Muscle of leg (tissue), 11 donors: ENCODE results near the gene ZMPSTE24. TPM values are rescaled to one million over a fixed set of nuclear protein-coding genes. Genes with fewer than 3 reads are reported as not detected.
"Not testable (repeated sequence)": the region's sequence is repeated elsewhere in the genome, so short reads cannot be mapped to it uniquely, and the experiment has no call there.

ENCODE experiments used
- DNase-seq: peaks from one replicate; pipeline ENCODE4 v3.0.0; 2013
- H3K27ac ChIP-seq: one replicate; pipeline ENCODE4 v1.5.1; 2013; ENCODE audit warnings: mild to moderate bottlenecking, low read length, control low read depth
- H3K27me3 ChIP-seq: one replicate; pipeline ENCODE4 v1.6.1; 2013; ENCODE audit warnings: low read length; ENCODE audit not compliant: control insufficient read depth, insufficient read depth
- H3K36me3 ChIP-seq: one replicate; pipeline ENCODE4 v1.6.1; 2013; ENCODE audit warnings: low read length; ENCODE audit not compliant: control insufficient read depth, insufficient read depth
- H3K4me1 ChIP-seq: one replicate; pipeline ENCODE4 v1.6.1; 2013; ENCODE audit warnings: low read length; ENCODE audit not compliant: control insufficient read depth, insufficient read depth
- H3K4me3 ChIP-seq: one replicate; pipeline ENCODE4 v1.5.1; 2013; ENCODE audit warnings: low read length, control low read depth
- H3K9me3 ChIP-seq: replicated peaks from 2 replicates; pipeline ENCODE4 v1.6.1; 2013; ENCODE audit warnings: low read depth, low read length; ENCODE audit not compliant: control insufficient read depth
- WGBS: methylation state at CpG from one replicate; pipeline ENCODE4 v1.1.5; 2013; ENCODE audit warnings: missing lambda C conversion rate; ENCODE audit not compliant: insufficient coverage; 5-methylcytosine and 5-hydroxymethylcytosine counted together
- polyA plus RNA-seq, 8 donors: library from polyadenylated mRNA; unstranded; fragments of 120-200 nt; gene quantifications; one replicate each; pipeline versions ENCODE4 v1.2.1 to v1.2.3, GENCODE V29; 2013; ENCODE audit warnings: inconsistent platforms in 1 of 8, low replicate concordance in 1 of 8; ENCODE audit not compliant: insufficient read length in 8 of 8, insufficient read depth in 1 of 8
- total RNA-seq: library from RNA; stranded (reverse); fragments of 120-200 nt; gene quantifications from one replicate; pipeline ENCODE4 v1.2.4, GENCODE V29; 2013

The ZMPSTE24 gene
- total and polyA plus RNA-seq, 9 donors, result 20.3 to 32.7 (median 25.5) TPM

GRCh38 chr1:40339420-40340323 lies 81.6 kb downstream of the ZMPSTE24 start:
- H3K4me1 ChIP-seq, result peaks cover 2% of the 10 kb centered on the region
- H3K9me3 ChIP-seq, result no peaks in the 10 kb centered on the region
- H3K27ac ChIP-seq, result no peak overlapping the region
- H3K36me3 ChIP-seq, result no peaks in the 10 kb centered on the region
- 66% methylated on average over 6 of the region's 6 CpGs for WGBS
- DNase-seq, result peak; percentile 16
- H3K27me3 ChIP-seq, result peaks cover 2% of the 10 kb centered on the region
- H3K4me3 ChIP-seq, result no peak overlapping the region

GRCh38 chr1:40341491-40342380 lies 83.7 kb downstream of the ZMPSTE24 start:
- peaks cover 2% of the 10 kb centered on the region for H3K4me1 ChIP-seq
- 20% methylated on average over 1 of the region's 6 CpGs for WGBS
- no peaks in the 10 kb centered on the region for H3K9me3 ChIP-seq
- no peaks in the 10 kb centered on the region for H3K36me3 ChIP-seq
- no peak for DNase-seq
- peaks cover 2% of the 10 kb centered on the region for H3K27me3 ChIP-seq
- H3K27ac ChIP-seq, result no peak overlapping the region
- H3K4me3 ChIP-seq, result no peak overlapping the region

- not testable (repeated sequence) for H3K4me1 ChIP-seq, H3K9me3 ChIP-seq, DNase-seq, H3K36me3 ChIP-seq, H3K4me3 ChIP-seq, H3K27me3 ChIP-seq, H3K27ac ChIP-seq
- no CpG with 5 or more reads among the region's 3 CpGs for WGBS
Measured at GRCh38 chr1:40342381-40342717, 84.3 kb downstream of the ZMPSTE24 start.

Other genes starting within 250 kb of the ZMPSTE24 start
- gene CAP1, start 217.5 kb upstream of the ZMPSTE24 start, total RNA-seq, result 77.0 TPM
- 100 to 1,000 TPM in 2 of 8 donors, 10 to 100 TPM in 6; 75.3 to 110 (median 82.0) TPM for gene CAP1, start 217.5 kb upstream of the ZMPSTE24 start, polyA plus RNA-seq
- 38.9 TPM for gene PPT1, start 161.0 kb upstream of the ZMPSTE24 start, total RNA-seq
- gene PPT1, start 161.0 kb upstream of the ZMPSTE24 start, polyA plus RNA-seq, result 10 to 100 TPM; 43.1 to 68.4 (median 47.1) TPM
- 21.6 TPM for gene RLF, start 96.8 kb upstream of the ZMPSTE24 start, total RNA-seq
- gene RLF, start 96.8 kb upstream of the ZMPSTE24 start, polyA plus RNA-seq, result 10 to 100 TPM; 11.4 to 17.6 (median 14.0) TPM
- gene TMCO2, start 10.3 kb upstream of the ZMPSTE24 start, total RNA-seq, result not detected
- gene TMCO2, start 10.3 kb upstream of the ZMPSTE24 start, polyA plus RNA-seq, result not detected
- gene COL9A2, start 59.0 kb downstream of the ZMPSTE24 start, total RNA-seq, result 2.6 TPM
- gene COL9A2, start 59.0 kb downstream of the ZMPSTE24 start, polyA plus RNA-seq, result 1 to 10 TPM; 1.0 to 4.8 (median 1.7) TPM
- 14.0 TPM for gene SMAP2, start 115.5 kb downstream of the ZMPSTE24 start, total RNA-seq
- 10 to 100 TPM; 15.0 to 20.1 (median 17.3) TPM for gene SMAP2, start 115.5 kb downstream of the ZMPSTE24 start, polyA plus RNA-seq
- gene ZFP69B, start 192.2 kb downstream of the ZMPSTE24 start, total RNA-seq, result 3.5 TPM
- 1 to 10 TPM; 2.0 to 5.0 (median 3.2) TPM for gene ZFP69B, start 192.2 kb downstream of the ZMPSTE24 start, polyA plus RNA-seq
- gene ZFP69, start 219.1 kb downstream of the ZMPSTE24 start, total RNA-seq, result 4.0 TPM
- gene ZFP69, start 219.1 kb downstream of the ZMPSTE24 start, polyA plus RNA-seq, result 1 to 10 TPM; 4.2 to 5.6 (median 4.5) TPM